Fibroblast of gingiva (primary cell): ENCODE data around the gene ELP5.

Source experiments
- DNase-seq: peaks from one replicate; pipeline ENCODE4 v3.0.0-alpha.2; 2011; ENCODE audit warnings: low read depth

ELP5 gene

GRCh38 chr17:7256766-7257456 lies 4.9 kb downstream of the ELP5 start:
- DNase-seq = no peak

GRCh38 chr17:7258731-7259554 lies 6.9 kb downstream of the ELP5 start:
- peak; percentile 69 for DNase-seq

DNA sequence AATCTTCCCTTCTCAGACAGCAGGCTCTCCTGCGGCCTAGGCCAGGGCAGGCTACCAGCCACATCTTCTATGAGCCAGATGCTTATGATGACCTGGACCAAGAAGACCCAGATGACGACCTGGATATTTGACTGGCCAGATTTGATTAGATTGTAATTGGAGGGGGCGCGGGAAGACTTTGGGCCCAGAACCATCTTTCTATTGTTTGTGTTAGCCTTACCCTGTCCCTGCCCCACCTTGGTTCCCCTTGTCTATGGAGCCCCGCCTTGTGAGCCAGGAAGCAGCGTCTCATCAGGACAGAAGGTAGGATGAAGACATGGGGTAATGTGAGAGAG lies 7.5 kb downstream of the ELP5 start:
- DNase-seq = no peak

GRCh38 chr17:7260151-7260550 lies 8.1 kb downstream of the ELP5 start:
- no peak for DNase-seq

DNA sequence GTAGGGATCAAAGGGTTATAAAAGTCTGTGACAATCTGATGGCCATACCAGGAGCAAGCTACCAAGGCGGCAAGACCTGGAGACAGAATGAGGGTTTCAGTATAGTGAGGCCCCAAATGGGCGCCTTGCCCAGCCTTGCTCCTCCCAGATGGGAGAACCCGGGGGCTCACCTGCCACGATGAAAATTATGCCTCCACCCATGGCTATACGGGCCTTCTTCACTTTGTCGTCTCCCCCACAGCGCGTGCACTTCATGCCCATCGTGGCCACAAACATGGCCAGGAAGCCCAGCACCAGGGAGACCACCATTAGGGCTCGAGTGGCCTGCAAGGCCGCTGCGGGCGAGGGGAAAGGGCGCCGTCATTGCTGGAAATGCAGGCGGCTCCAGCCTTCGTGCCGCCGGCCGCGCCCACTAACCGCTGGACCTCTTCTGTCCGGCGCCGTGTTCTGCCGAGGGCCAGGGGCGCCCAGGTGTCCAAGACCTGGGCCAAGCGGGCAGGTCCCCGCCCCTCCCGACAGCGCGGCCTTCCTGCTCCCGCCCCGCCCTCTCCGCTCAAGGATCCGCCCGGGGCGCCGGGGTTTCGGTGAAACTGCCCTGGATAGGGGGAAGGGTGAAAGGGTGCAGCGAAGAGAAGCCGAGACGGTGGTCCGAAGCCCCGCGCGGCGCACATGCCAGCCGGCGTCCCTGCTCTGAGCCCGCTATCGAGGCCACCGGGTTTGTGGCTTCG lies 8.8 kb downstream of the ELP5 start:
- DNase-seq = no peak

DNA sequence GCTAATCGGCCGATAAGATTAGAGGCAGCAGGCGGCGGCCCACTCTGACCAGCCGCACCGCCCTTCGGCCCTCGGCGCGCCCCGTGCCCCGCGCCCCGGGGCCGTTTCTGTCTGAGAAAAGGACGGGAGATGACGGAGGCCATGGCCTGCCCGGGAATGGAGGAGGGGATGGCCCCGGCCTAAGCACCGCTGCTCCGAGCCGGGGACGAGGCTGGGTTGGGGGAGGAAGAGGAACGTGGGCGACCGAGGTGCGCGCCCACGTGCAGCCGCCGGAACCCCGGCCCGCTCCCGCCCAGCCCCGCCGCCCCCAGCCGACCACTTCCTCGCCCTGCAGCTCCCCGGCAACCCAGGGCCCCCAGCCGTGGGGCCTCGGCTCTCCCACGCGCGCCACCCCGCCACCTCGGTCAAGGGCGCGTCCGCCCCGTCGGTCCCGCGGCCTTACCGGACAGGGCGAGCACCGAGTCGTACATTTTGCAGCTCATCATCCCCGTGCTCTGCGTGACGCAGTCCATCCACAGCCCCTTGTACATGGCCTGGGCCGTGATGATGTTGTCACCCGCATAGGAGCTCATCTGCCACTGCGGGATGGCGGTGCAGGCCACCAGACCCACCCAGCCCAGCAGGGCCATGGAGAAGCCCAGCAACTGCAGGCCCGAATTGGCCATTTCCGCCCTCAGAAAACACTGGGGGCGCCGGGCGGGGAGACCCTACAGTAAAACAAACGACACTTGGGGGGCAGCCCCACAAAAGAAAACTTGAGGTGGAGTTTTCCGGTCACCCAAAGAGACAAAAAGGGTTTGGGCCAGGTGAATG lies 9.6 kb downstream of the ELP5 start:
- no peak for DNase-seq

DNA sequence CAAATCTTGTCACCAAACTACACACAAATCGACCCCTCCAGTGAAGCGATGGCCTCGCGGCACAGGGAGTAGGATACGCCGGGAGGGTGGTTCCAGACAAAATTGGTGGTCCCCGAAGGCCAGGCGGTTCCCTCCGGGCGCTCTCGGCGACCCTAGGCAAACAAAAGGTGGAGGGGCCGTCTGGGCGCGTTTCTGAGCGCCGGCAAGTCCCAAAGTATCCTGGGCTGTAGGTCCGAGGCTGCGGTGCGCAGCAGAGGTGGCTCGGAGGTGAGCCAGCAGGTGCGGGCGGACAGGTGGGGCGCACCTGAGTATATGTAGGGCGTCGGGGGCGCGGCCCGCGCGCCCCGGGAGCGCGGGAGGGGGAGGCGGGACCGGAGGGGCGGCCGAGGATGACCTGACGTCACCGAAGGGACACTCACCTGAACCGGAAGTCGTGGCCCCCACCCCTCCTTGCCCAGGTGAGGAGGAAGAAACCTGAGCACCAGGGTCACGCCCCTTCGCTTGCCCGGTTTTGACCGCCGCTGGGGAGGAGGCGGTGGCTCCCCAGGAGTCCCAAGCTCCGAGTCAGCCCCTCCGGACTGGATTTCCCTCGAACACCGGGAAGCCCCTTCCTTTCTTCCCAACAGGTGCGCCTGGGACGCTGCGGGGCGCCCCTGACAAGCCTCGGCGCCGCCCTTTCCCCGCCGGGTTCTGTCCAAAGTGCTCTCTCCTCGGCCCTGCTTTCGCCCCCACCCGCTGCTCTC lies 10.3 kb downstream of the ELP5 start, which contains the start of gene CLDN7:
Gene CLDN7, minus strand, starts transcription at position 287 of the 743 bp plus-strand sequence. CDS start 435 bp downstream, outside the sequence.
- DNase-seq = no peak

- DNase-seq = no peak
These were observed 11.2 kb downstream of the ELP5 start for GRCh38 chr17:7262935-7263800.

- DNase-seq = no peak
These were observed 11.7 kb downstream of the ELP5 start for GRCh38 chr17:7263801-7264078.

DNA sequence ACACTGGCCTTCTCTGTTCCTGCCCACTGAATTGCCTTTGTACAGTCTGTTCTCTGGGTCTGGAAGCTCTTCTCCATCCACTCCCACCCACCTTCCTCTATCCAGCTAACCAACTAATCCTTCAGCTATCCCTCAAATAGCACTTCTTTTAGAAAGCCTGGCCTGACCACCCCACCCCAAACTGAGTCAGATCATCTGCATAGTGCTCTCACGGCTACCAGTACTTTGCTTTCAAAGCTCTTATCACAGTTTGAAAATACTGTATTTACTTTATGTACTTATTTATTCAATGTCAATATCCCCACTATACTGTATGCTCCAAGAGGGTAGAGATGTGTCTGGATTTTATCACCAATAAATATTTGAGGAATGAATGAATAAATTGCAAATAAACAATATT lies 14.8 kb downstream of the ELP5 start:
- DNase-seq = no peak

DNA sequence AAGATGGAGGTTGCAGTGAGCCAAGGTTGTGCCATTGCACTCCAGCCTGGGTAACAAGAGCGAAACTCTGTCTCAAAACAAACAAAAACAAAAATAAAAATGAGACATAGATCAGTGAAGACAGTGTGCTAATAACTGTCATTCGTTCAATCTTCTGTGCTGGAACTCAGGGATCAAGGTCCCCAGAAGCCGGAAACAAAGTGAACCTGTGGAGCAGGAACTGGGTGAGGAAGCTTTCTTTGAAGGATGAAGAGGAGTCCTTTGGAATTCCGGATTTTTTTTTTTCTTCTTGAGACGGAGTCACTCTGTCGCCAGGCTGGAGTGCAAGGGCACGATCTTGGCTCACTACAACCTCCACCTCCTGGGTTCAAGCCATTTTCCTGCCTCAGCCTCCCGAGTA lies 27.4 kb downstream of the ELP5 start:
- DNase-seq = no peak

DNA sequence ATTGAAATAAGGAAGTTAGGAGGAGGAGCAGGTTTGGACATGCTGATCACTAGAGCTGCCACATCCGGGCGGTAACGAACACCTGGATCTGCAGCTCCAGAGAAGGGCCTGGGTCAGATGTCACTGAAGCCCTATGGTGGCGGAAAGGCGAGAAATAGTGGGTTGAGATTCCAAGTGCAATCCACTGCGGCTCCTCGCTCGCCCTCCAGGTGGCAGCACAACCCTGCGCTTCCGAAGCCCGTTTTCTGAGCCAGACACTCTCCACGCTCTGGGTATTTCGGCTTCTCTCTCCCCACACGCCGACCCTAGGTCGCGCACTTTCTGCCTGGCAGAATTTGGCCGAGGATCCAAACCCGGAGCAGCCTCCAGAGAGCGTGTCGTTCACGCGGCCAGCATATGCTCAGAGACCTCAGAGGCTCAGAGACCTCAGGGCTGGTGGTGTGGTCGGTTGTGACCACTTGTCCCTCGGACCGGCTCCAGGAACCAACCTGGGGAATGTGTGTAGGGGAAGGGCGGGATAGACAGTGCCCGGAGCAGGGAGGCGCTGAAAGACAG lies 28.6 kb downstream of the ELP5 start:
- DNase-seq = peak; percentile 70

DNA sequence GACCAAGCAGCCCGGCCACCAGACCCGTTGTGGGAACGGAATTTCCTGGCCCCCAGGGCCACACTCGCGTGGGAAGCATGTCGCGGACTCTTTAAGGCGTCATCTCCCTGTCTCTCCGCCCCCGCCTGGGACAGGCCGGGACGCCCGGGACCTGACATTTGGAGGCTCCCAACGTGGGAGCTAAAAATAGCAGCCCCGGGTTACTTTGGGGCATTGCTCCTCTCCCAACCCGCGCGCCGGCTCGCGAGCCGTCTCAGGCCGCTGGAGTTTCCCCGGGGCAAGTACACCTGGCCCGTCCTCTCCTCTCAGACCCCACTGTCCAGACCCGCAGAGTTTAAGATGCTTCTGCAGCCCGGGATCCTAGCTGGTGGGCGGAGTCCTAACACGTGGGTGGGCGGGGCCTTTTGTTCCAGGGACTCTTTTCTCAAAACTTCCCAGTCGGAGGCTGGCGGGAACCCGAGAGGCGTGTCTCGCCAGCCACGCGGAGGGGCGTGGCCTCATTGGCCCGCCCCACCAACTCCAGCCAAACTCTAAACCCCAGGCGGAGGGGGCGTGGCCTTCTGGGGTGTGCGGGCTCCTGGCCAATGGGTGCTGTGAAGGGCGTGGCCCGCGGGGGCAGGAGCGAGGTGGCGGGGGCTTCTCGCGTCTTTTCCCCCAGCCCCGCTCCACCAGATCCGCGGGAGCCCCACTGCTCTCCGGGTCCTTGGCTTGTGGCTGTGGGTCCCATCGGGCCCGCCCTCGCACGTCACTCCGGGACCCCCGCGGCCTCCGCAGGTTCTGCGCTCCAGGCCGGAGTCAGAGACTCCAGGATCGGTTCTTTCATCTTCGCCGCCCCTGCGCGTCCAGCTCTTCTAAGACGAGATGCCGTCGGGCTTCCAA lies 29.3 kb downstream of the ELP5 start, which contains the start of gene SLC2A4:
Gene SLC2A4, plus strand, starts transcription at position 645 of the 879 bp plus-strand sequence. Its CDS starts 217 bp downstream, at position 862.
- DNase-seq = peak; percentile 83

GRCh38 chr17:7281953-7282751 lies 30.1 kb downstream of the ELP5 start:
- no peak for DNase-seq

DNA sequence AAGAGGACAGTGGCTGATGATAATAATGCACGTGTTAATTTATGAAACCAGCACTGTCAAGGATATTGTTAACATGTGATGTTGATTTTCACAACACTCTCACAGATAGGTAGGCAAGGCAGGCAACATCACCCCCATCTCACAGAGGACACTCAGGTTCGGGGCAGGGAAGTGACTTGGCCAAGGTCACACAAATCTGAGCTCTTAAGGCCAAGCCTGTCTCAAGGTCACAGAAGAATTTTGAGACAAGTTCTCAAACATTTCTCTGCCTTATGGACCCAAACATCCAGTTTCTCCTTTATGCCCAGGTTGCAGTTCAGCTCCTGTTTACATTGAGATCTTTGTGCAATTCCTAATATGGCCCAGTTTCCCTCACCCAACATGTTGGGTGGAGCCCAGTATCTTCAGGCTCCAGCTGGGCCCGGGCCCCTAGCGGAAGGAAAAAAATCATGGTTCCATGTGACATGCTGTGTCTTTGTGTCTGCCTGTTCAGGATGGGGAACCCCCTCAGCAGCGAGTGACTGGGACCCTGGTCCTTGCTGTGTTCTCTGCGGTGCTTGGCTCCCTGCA lies 30.8 kb downstream of the ELP5 start:
- no peak for DNase-seq

- no peak for DNase-seq
These were observed 31.6 kb downstream of the ELP5 start for GRCh38 chr17:7283471-7284216.

GRCh38 chr17:7284911-7285310 lies 32.9 kb downstream of the ELP5 start:
- DNase-seq = no peak
